Measurements from ENCODE around the gene FHIP1A.
A peak's percentile ranks its signal among the peaks of the same experiment; 100 is the strongest.

DNA sequence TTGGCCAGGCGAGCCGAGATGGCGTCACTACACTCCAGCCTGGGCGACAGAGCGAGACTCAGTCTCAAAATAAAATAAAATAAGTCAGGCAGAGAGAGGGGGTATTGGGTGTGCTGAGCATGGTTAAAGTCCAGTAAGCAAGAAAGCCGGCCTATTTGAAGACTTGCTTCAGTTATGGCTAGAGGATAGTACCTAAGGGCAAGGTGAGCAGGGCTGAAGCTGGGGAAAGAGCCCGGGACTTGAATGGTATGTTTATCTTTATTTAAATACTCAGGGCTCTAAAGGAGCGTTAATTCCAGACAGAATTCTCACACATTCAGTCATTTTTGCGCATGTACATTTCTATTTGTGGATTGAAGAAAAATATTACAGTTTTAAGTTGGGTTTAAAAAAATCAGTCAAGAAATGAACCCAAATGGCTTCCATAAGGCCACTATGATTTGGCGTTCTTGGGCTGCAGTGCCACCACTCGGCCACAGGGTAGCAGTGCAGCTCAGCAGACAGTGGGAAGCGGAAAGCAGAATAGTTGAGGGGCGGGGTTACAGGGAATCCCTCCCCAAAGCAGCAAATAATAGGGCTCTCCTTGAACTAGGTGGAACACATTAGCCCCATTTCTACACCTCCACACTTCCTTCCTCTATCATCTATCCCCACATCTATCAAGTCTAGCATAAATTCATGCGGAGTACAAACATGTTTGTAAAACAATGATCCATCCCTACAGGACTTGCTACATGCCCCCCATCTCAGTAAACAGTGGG is 46.4 kb upstream of the FHIP1A start:
- TF ChIP-seq, protein P1, sequence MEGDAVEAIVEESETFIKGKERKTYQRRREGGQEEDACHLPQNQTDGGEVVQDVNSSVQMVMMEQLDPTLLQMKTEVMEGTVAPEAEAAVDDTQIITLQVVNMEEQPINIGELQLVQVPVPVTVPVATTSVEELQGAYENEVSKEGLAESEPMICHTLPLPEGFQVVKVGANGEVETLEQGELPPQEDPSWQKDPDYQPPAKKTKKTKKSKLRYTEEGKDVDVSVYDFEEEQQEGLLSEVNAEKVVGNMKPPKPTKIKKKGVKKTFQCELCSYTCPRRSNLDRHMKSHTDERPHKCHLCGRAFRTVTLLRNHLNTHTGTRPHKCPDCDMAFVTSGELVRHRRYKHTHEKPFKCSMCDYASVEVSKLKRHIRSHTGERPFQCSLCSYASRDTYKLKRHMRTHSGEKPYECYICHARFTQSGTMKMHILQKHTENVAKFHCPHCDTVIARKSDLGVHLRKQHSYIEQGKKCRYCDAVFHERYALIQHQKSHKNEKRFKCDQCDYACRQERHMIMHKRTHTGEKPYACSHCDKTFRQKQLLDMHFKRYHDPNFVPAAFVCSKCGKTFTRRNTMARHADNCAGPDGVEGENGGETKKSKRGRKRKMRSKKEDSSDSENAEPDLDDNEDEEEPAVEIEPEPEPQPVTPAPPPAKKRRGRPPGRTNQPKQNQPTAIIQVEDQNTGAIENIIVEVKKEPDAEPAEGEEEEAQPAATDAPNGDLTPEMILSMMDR (IDR thresholded peaks at IDR 0.05), result peak; percentile 88 to 99 (median 97)
- TF ChIP-seq POLR2A (IDR thresholded peaks at IDR 0.05), result no peak

Measured in thyroid gland (tissue), 4 donors.